HepG2 (cell line): ENCODE data around the gene HSPA1L. TPM values are rescaled to one million over a fixed set of nuclear protein-coding genes. Genes with fewer than 3 reads are reported as not detected.

Source experiments
- CHD4 ChIP-seq: fragments of 200-600 bp; sonication (generic); IDR thresholded peaks from 2 replicates; pipeline ENCODE4 v1.7.0; 2017; ENCODE audit warnings: mild to moderate bottlenecking, low read length, borderline replicate concordance
- FOSL2 ChIP-seq: sonication (generic); formaldehyde crosslinking; IDR thresholded peaks from 2 replicates; pipeline ENCODE4 v1.4.0; 2020; ENCODE audit warnings: missing genetic modification reagents
- HMG20B ChIP-seq: conservative IDR thresholded peaks from 2 replicates; pipeline ENCODE4 v1.6.1; 2016; ENCODE audit warnings: missing genetic modification reagents, missing compliant biosample characterization
- NBN ChIP-seq: fragments of 450-650 bp; conservative IDR thresholded peaks from 2 replicates; pipeline ENCODE4 v1.6.1; 2017
- POLR2A ChIP-seq, 2 experiments: IDR thresholded peaks; 2 replicates each; pipeline ENCODE4 v1.6.1; 2011; ENCODE audit warnings: low read depth in 2 of 2, low read length in 2 of 2, mild to moderate bottlenecking in 1 of 2, moderate library complexity in 1 of 2; ENCODE audit not compliant: insufficient read depth in 1 of 2
- SIX1 ChIP-seq: sonication (generic); formaldehyde crosslinking; IDR thresholded peaks from 2 replicates; pipeline ENCODE4 v1.4.0; 2020; ENCODE audit warnings: missing genetic modification reagents, borderline replicate concordance
- SMYD3 ChIP-seq: sonication (generic); formaldehyde crosslinking; IDR thresholded peaks from 2 replicates; pipeline ENCODE4 v1.8.1; 2023; ENCODE audit warnings: mild to moderate bottlenecking, missing genetic modification reagents
- TBP ChIP-seq: sonication (generic); formaldehyde crosslinking; IDR thresholded peaks from 2 replicates; pipeline ENCODE4 v1.5.0; 2020; ENCODE audit warnings: missing genetic modification reagents
- ZBTB20 ChIP-seq: sonication (generic); formaldehyde crosslinking; IDR thresholded peaks from 2 replicates; pipeline ENCODE4 v1.8.1; 2023; ENCODE audit warnings: missing genetic modification reagents, low read depth, mild to moderate bottlenecking, borderline replicate concordance
- ZBTB7A ChIP-seq: sonication (generic); formaldehyde crosslinking; IDR thresholded peaks from 2 replicates; pipeline ENCODE4 v1.8.0; 2022; ENCODE audit warnings: mild to moderate bottlenecking, missing genetic modification reagents
- ZMYM2 ChIP-seq: sonication (generic); formaldehyde crosslinking; IDR thresholded peaks from 2 replicates; pipeline ENCODE4 v1.8.0; 2022; ENCODE audit warnings: mild to moderate bottlenecking, missing genetic modification reagents
- ZNF136 ChIP-seq: sonication (generic); formaldehyde crosslinking; IDR thresholded peaks from 2 replicates; pipeline ENCODE4 v1.8.1; 2022; ENCODE audit warnings: low read depth, mild to moderate bottlenecking, moderate library complexity, missing genetic modification reagents
- ZNF781 ChIP-seq: sonication (generic); formaldehyde crosslinking; IDR thresholded peaks from 2 replicates; pipeline ENCODE4 v1.5.1; 2020; ENCODE audit warnings: borderline replicate concordance, mild to moderate bottlenecking, missing genetic modification reagents; ENCODE audit errors: not compliant biosample characterization
- polyA plus RNA-seq, 8 experiments: library from polyadenylated mRNA; depleted of rRNA in 3 of 8; stranded (reverse) in 7 of 8; unstranded in 1 of 8; fragments of >200 nt; fragmentation: Illumina TruSeq in 4 of 8; extraction: Trizol in 4 of 8; gene quantifications; 2 replicates each; pipeline versions ENCODE4 v1.2.1 to v1.2.3, GENCODE V29; 2011 to 2016; ENCODE audit warnings: low read depth in 4 of 8, missing spikeins in 1 of 8, mixed read lengths in 1 of 8; ENCODE audit not compliant: insufficient read depth in 1 of 8
- total RNA-seq, 5 experiments: library from RNA; depleted of rRNA; stranded (reverse); fragments of >200 nt; fragmentation: Illumina TruSeq; extraction: Trizol; gene quantifications; 2 replicates each; pipeline ENCODE4 v1.2.3, GENCODE V29; 2016; ENCODE audit warnings: low read depth in 1 of 5
- TF ChIP-seq, protein P1 (sequence below): sonication (generic); formaldehyde crosslinking; conservative IDR thresholded peaks from 2 replicates; pipeline ENCODE4 v1.4.0; 2020; ENCODE audit warnings: mild to moderate bottlenecking, missing genetic modification reagents, moderate library complexity
- TF ChIP-seq, protein P2 (sequence below): sonication (generic); formaldehyde crosslinking; IDR thresholded peaks from 2 replicates; pipeline ENCODE4 v1.4.0; 2020; ENCODE audit warnings: missing genetic modification reagents
- TF ChIP-seq, protein P3 (sequence below): sonication (generic); formaldehyde crosslinking; IDR thresholded peaks from 2 replicates; pipeline ENCODE4 v1.5.0; 2020; ENCODE audit warnings: missing genetic modification reagents, mild to moderate bottlenecking, borderline replicate concordance
- TF ChIP-seq, protein P4 (sequence below): sonication (generic); formaldehyde crosslinking; IDR thresholded peaks from 2 replicates; pipeline ENCODE4 v1.4.0; 2020; ENCODE audit warnings: missing genetic modification reagents; ENCODE audit errors: not compliant biosample characterization
- TF ChIP-seq, protein P5 (sequence below), 2 experiments: sonication (generic) in 1 of 2; formaldehyde crosslinking in 1 of 2; IDR thresholded peaks; 2 replicates each; pipeline versions ENCODE4 v1.4.0 to v1.6.1; 2018 to 2020; ENCODE audit warnings: missing genetic modification reagents in 2 of 2, borderline replicate concordance in 1 of 2, low read depth in 1 of 2, mild to moderate bottlenecking in 1 of 2, missing biosample characterization in 1 of 2
- TF ChIP-seq, protein P6 (sequence below): IDR thresholded peaks from 2 replicates; pipeline ENCODE4 v1.6.1; 2012; ENCODE audit warnings: low read depth, low read length, improper control_type of control experiment

Gene HSPA1L
- total and polyA plus RNA-seq, 2 of the 13 experiments (the other 11 are each of a cell fraction or from before 2014, with no cell fraction given) = 0.55 to 1.0 TPM

DNA sequence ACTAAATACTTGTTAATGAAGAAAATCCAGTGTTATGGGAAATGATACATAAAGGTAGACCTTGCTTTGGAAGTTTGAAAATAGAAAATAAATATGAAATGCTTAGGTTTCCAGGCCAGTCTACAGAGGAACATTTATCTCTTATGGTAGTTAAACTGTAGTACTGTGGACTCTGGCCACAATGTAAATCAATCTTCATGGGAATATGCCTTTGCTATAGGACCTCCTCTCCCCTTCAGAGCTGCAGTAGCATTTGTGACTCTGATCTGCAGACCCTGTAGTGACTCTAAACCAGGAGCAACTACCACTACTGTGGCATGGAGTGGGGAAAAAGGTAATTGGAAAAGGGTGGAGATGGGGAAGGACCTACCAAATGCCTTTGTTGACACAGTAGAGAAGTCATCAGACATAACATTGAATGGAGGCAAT is 4.8 kb upstream of the HSPA1L start (continued):
- TF ChIP-seq, protein P1, sequence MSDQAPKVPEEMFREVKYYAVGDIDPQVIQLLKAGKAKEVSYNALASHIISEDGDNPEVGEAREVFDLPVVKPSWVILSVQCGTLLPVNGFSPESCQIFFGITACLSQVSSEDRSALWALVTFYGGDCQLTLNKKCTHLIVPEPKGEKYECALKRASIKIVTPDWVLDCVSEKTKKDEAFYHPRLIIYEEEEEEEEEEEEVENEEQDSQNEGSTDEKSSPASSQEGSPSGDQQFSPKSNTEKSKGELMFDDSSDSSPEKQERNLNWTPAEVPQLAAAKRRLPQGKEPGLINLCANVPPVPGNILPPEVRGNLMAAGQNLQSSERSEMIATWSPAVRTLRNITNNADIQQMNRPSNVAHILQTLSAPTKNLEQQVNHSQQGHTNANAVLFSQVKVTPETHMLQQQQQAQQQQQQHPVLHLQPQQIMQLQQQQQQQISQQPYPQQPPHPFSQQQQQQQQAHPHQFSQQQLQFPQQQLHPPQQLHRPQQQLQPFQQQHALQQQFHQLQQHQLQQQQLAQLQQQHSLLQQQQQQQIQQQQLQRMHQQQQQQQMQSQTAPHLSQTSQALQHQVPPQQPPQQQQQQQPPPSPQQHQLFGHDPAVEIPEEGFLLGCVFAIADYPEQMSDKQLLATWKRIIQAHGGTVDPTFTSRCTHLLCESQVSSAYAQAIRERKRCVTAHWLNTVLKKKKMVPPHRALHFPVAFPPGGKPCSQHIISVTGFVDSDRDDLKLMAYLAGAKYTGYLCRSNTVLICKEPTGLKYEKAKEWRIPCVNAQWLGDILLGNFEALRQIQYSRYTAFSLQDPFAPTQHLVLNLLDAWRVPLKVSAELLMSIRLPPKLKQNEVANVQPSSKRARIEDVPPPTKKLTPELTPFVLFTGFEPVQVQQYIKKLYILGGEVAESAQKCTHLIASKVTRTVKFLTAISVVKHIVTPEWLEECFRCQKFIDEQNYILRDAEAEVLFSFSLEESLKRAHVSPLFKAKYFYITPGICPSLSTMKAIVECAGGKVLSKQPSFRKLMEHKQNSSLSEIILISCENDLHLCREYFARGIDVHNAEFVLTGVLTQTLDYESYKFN (CRISPR knock-in tag) = peak; percentile 88
- TF ChIP-seq ZNF781 = no peak
- TF ChIP-seq SIX1 = peak; percentile 61; the same call in 1 of the 2 replicates
- no peak for TF ChIP-seq TBP (CRISPR knock-in tag)
- TF ChIP-seq, protein P2, sequence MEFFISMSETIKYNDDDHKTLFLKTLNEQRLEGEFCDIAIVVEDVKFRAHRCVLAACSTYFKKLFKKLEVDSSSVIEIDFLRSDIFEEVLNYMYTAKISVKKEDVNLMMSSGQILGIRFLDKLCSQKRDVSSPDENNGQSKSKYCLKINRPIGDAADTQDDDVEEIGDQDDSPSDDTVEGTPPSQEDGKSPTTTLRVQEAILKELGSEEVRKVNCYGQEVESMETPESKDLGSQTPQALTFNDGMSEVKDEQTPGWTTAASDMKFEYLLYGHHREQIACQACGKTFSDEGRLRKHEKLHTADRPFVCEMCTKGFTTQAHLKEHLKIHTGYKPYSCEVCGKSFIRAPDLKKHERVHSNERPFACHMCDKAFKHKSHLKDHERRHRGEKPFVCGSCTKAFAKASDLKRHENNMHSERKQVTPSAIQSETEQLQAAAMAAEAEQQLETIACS (CRISPR knock-in tag) = 0 out of 2 replicates have a peak, but pooled peaks have one; percentile 23
- TF ChIP-seq ZBTB7A (CRISPR knock-in tag) = peak; percentile 56; the same call in 1 of the 2 replicates
- TF ChIP-seq CHD4 = 0 out of 2 replicates have a peak, but pooled peaks have one; percentile 21
- TF ChIP-seq FOSL2 (CRISPR knock-in tag) = no peak
- TF ChIP-seq ZNF136 (CRISPR knock-in tag) = no peak
- TF ChIP-seq NBN = no peak
- TF ChIP-seq ZMYM2 (CRISPR knock-in tag) = 0 out of 2 replicates have a peak, but pooled peaks have one; percentile 11
- TF ChIP-seq HMG20B = no peak
- TF ChIP-seq, protein P3, sequence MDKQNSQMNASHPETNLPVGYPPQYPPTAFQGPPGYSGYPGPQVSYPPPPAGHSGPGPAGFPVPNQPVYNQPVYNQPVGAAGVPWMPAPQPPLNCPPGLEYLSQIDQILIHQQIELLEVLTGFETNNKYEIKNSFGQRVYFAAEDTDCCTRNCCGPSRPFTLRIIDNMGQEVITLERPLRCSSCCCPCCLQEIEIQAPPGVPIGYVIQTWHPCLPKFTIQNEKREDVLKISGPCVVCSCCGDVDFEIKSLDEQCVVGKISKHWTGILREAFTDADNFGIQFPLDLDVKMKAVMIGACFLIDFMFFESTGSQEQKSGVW (CRISPR knock-in tag) = no peak
- TF ChIP-seq POLR2A (IDR thresholded peaks at IDR 0.05; ENCODE audit: insufficient read depth in 1 of 2, low read depth in 2 of 2, low read length in 2 of 2) = peak; percentile 25 to 51; a peak in 2 of 4 replicates
- no peak for TF ChIP-seq SMYD3 (CRISPR knock-in tag)
- TF ChIP-seq ZBTB20 (CRISPR knock-in tag) = peak; percentile 50; the same call in 1 of the 2 replicates
- TF ChIP-seq, protein P4, sequence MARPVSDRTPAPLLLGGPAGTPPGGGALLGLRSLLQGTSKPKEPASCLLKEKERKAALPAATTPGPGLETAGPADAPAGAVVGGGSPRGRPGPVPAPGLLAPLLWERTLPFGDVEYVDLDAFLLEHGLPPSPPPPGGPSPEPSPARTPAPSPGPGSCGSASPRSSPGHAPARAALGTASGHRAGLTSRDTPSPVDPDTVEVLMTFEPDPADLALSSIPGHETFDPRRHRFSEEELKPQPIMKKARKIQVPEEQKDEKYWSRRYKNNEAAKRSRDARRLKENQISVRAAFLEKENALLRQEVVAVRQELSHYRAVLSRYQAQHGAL = no peak
- TF ChIP-seq, protein P5, sequence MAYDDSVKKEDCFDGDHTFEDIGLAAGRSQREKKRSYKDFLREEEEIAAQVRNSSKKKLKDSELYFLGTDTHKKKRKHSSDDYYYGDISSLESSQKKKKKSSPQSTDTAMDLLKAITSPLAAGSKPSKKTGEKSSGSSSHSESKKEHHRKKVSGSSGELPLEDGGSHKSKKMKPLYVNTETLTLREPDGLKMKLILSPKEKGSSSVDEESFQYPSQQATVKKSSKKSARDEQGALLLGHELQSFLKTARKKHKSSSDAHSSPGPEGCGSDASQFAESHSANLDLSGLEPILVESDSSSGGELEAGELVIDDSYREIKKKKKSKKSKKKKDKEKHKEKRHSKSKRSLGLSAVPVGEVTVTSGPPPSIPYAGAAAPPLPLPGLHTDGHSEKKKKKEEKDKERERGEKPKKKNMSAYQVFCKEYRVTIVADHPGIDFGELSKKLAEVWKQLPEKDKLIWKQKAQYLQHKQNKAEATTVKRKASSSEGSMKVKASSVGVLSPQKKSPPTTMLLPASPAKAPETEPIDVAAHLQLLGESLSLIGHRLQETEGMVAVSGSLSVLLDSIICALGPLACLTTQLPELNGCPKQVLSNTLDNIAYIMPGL (CRISPR knock-in tag; IDR thresholded peaks at IDR 0.05; ENCODE audit: borderline replicate concordance in 1 of 2, low read depth in 1 of 2) = peak in 1 of 2 experiments; percentile 14; a peak in 1 of 4 replicates
- TF ChIP-seq, protein P6, sequence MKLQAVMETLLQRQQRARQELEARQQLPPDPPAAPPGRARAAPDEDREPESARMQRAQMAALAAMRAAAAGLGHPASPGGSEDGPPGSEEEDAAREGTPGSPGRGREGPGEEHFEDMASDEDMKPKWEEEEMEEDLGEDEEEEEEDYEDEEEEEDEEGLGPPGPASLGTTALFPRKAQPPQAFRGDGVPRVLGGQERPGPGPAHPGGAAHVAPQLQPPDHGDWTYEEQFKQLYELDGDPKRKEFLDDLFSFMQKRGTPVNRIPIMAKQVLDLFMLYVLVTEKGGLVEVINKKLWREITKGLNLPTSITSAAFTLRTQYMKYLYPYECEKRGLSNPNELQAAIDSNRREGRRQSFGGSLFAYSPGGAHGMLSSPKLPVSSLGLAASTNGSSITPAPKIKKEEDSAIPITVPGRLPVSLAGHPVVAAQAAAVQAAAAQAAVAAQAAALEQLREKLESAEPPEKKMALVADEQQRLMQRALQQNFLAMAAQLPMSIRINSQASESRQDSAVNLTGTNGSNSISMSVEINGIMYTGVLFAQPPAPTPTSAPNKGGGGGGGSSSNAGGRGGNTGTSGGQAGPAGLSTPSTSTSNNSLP = peak; percentile 12; the same call in 1 of the 2 replicates
